Mucosa of rectum (tissue), 2 donors: Measurements from ENCODE around the gene ASCC2.
"Not testable (repeated sequence)": the region's sequence is repeated elsewhere in the genome, so short reads cannot be mapped to it uniquely, and the experiment has no call there.

Experiments used
- H3K27ac ChIP-seq, 2 donors: one replicate each; pipeline ENCODE4 v1.7.0; 2013; ENCODE audit warnings: inconsistent platforms in 2 of 2, low read depth in 2 of 2, low read length in 2 of 2
- H3K27me3 ChIP-seq, 2 donors: one replicate each; pipeline ENCODE4 v1.7.0; 2013; ENCODE audit warnings: low read length in 2 of 2; ENCODE audit not compliant: control insufficient read depth in 2 of 2, insufficient read depth in 2 of 2
- H3K36me3 ChIP-seq, 2 donors: one replicate each; pipeline ENCODE4 v1.7.0; 2013; ENCODE audit warnings: low read length in 2 of 2; ENCODE audit not compliant: control insufficient read depth in 2 of 2, insufficient read depth in 2 of 2
- H3K4me1 ChIP-seq, 2 donors: one replicate each; pipeline ENCODE4 v1.7.0; 2013; ENCODE audit warnings: low read length in 2 of 2, mild to moderate bottlenecking in 1 of 2; ENCODE audit not compliant: control insufficient read depth in 2 of 2, insufficient read depth in 2 of 2
- H3K4me3 ChIP-seq, 2 donors: one replicate each; pipeline ENCODE4 v1.7.0; 2013; ENCODE audit warnings: low read length in 2 of 2
- H3K9ac ChIP-seq, 2 donors: one replicate each; pipeline ENCODE4 v1.7.0; 2013; ENCODE audit warnings: low read length in 2 of 2, low read depth in 1 of 2, mild to moderate bottlenecking in 1 of 2
- H3K9me3 ChIP-seq, 2 donors: one replicate each; pipeline ENCODE4 v1.7.0; 2013; ENCODE audit warnings: low read length in 2 of 2; ENCODE audit not compliant: control insufficient read depth in 2 of 2
- donor health status: healthy.
- donor health status: Normal muscosa, but diverticular disease.

Gene ASCC2

GRCh38 chr22:29836791-29837370, 1.2 kb downstream of the ASCC2 start:
- H3K9me3 ChIP-seq, H3K27ac ChIP-seq: not testable (repeated sequence)

GRCh38 chr22:29834046-29834445, 4.0 kb downstream of the ASCC2 start:
- Histone ChIP-seq H3K4me1 (peaks cover 3 to 9% of the 10 kb centered on the region in 2 donors), H3K9ac (no peak overlapping the region), H3K27ac (no peak overlapping the region), H3K4me3 (no peak overlapping the region), H3K9me3 (no peaks in the 10 kb centered on the region), H3K36me3 (peaks cover 33 to 40% of the 10 kb centered on the region in 2 donors), H3K27me3 (no peaks in the 10 kb centered on the region)

More at GRCh38 chr22:29836791-29837370, 1.2 kb downstream of the ASCC2 start:
- peak overlapping the region in 1 of 2 donors; percentile 89 for H3K4me3 ChIP-seq
- peak overlapping the region in 1 of 2 donors; percentile 84 for H3K9ac ChIP-seq
- not testable (repeated sequence) for H3K4me1 ChIP-seq, H3K27me3 ChIP-seq
- peaks cover 17 to 26% of the 10 kb centered on the region in 2 donors for H3K36me3 ChIP-seq

GRCh38 chr22:29833392-29833965, 4.6 kb downstream of the ASCC2 start:
- H3K9me3 ChIP-seq = no peaks in the 10 kb centered on the region
- peaks cover 33 to 42% of the 10 kb centered on the region in 2 donors for H3K36me3 ChIP-seq
- no peak overlapping the region for H3K4me3 ChIP-seq
- no peak overlapping the region for H3K9ac ChIP-seq
- no peak overlapping the region for H3K27ac ChIP-seq
- H3K27me3 ChIP-seq = no peaks in the 10 kb centered on the region
- peaks cover 3 to 6% of the 10 kb centered on the region in 2 donors for H3K4me1 ChIP-seq

DNA sequence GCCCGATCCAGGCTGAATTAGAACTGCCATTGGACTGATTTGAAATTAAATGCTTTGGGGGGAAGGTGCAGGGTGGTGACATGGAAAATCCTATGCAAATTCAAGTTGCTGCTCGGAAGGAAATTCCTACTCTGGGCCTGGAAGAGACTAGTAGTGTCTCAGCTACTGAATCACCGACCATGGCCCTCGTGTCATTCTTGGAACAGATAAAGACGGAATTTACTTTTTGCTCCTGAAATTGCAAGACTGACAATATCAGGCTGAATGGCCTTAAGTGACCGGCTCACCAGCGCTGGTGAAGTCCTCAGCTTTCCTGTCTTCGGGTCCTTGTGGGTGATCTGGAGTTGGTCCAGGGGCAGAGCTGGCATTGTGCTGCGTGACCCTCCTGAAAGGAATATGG, 6.1 kb downstream of the ASCC2 start:
- H3K27ac ChIP-seq = no peak overlapping the region
- H3K9me3 ChIP-seq = no peaks in the 10 kb centered on the region
- H3K9ac ChIP-seq = no peak overlapping the region
- H3K36me3 ChIP-seq = peaks cover 38 to 51% of the 10 kb centered on the region in 2 donors
- H3K4me3 ChIP-seq = no peak overlapping the region
- H3K27me3 ChIP-seq = no peaks in the 10 kb centered on the region
- H3K4me1 ChIP-seq = no peaks in the 10 kb centered on the region

- Histone ChIP-seq H3K27me3 (no peaks in the 10 kb centered on the region), H3K4me3 (no peak overlapping the region), H3K4me1 (no peaks in the 10 kb centered on the region), H3K9me3 (no peaks in the 10 kb centered on the region), H3K27ac (no peak overlapping the region), H3K36me3 (peaks cover 38 to 51% of the 10 kb centered on the region in 2 donors), H3K9ac (no peak overlapping the region)
Observed at GRCh38 chr22:29831186-29831921, 6.7 kb downstream of the ASCC2 start.

- Histone ChIP-seq H3K27me3 (no peaks in the 10 kb centered on the region), H3K4me3 (no peak overlapping the region), H3K9ac (no peak overlapping the region), H3K4me1 (no peaks in the 10 kb centered on the region), H3K9me3 (no peaks in the 10 kb centered on the region), H3K36me3 (peaks cover 40 to 51% of the 10 kb centered on the region in 2 donors), H3K27ac (no peak overlapping the region)
Observed at GRCh38 chr22:29830585-29830984, 7.5 kb downstream of the ASCC2 start.

DNA sequence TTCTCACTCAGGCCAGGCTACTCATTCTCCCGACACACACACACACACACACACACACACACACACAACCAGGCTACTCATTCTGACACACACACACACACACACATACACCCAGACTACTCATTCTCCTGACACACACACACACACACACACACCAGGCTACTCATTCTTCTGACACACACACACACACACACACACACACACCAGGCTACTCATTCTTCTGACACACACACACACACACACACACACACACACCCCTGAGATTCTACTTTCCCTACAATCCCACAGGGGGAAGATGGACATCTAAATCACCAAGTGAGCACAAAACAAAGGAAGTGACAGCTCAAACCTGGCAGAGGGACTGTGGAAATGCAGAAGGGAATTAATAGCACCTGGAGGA, 10.3 kb downstream of the ASCC2 start:
- H3K27me3 ChIP-seq, H3K27ac ChIP-seq, H3K4me3 ChIP-seq, H3K9me3 ChIP-seq, H3K9ac ChIP-seq, H3K4me1 ChIP-seq: not testable (repeated sequence)
- H3K36me3 ChIP-seq = peaks cover 39 to 56% of the 10 kb centered on the region in 2 donors

DNA sequence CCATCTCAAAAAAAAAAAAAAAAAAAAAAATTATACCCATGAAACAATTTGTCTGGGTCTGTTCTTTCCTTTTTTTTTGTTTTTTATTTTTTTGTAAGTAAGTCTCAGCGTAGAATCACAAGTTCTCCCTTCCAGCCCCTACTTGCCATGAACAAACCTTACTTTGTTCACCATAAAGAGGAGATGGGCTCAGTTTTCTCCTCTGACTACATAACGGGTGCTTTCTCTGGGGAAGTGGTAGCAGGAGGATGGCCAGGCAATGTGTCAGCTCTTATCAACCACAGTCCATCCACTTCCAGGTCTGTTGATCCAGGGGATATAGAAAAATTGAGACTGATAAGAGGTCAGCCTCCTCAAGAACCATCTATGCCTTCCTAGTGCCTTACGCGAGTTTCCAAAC, 11.0 kb downstream of the ASCC2 start:
- Histone ChIP-seq H3K27me3 (no peaks in the 10 kb centered on the region), H3K4me3 (no peak overlapping the region), H3K9ac (no peak overlapping the region), H3K27ac (no peak overlapping the region), H3K36me3 (peaks cover 41 to 56% of the 10 kb centered on the region in 2 donors), H3K9me3 (no peaks in the 10 kb centered on the region), H3K4me1 (peaks cover 0 to 3% of the 10 kb centered on the region in 2 donors)

GRCh38 chr22:29825578-29825977, 12.5 kb downstream of the ASCC2 start:
- Histone ChIP-seq H3K27ac (no peak overlapping the region), H3K27me3 (no peaks in the 10 kb centered on the region), H3K9me3 (no peaks in the 10 kb centered on the region), H3K36me3 (peaks cover 36 to 54% of the 10 kb centered on the region in 2 donors), H3K4me1 (peaks cover 9 to 10% of the 10 kb centered on the region in 2 donors), H3K4me3 (no peak overlapping the region), H3K9ac (no peak overlapping the region)

- H3K36me3 ChIP-seq = peaks cover 29 to 52% of the 10 kb centered on the region in 2 donors
Observed at GRCh38 chr22:29824677-29825076, 13.4 kb downstream of the ASCC2 start.

More at GRCh38 chr22:29824677-29825076, 13.4 kb downstream of the ASCC2 start:
- H3K27me3 ChIP-seq = no peaks in the 10 kb centered on the region
- H3K9me3 ChIP-seq = no peaks in the 10 kb centered on the region
- no peak overlapping the region for H3K27ac ChIP-seq
- H3K4me3 ChIP-seq = no peak overlapping the region
- H3K9ac ChIP-seq = no peak overlapping the region
- peaks cover 9 to 10% of the 10 kb centered on the region in 2 donors for H3K4me1 ChIP-seq
